A172 (cell line): Measurements from ENCODE around the gene COL4A1. TPM values are rescaled to one million over a fixed set of nuclear protein-coding genes. Genes with fewer than 3 reads are reported as not detected.
A peak's percentile ranks its signal among the peaks of the same experiment; 100 is the strongest.
"Not testable (repeated sequence)": the region's sequence is repeated elsewhere in the genome, so short reads cannot be mapped to it uniquely, and the experiment has no call there.

Experiments used
- DNase-seq: peaks from one replicate; pipeline ENCODE4 v3.0.0-alpha.2; 2015; ENCODE audit warnings: low spot score
- total RNA-seq: library from RNA; depleted of rRNA; stranded (reverse); fragments of >200 nt; shearing (Covaris generic); gene quantifications from 2 replicates; pipeline ENCODE4 v1.2.3, GENCODE V29; 2014

Gene COL4A1
- total RNA-seq, 1 experiment from 2014 or later: 221 TPM

GRCh38 chr13:110119935-110120905 is 186.7 kb downstream of the COL4A1 start:
- peak; percentile 56 for DNase-seq

- no peak for DNase-seq
Observed at GRCh38 chr13:110118106-110118505, 188.9 kb downstream of the COL4A1 start.

- DNase-seq: no peak
Observed at GRCh38 chr13:110116072-110116487, 190.9 kb downstream of the COL4A1 start.

- no peak for DNase-seq
Observed at GRCh38 chr13:110115591-110115990, 191.4 kb downstream of the COL4A1 start.

- DNase-seq: no peak
Observed at GRCh38 chr13:110114316-110114715, 192.6 kb downstream of the COL4A1 start.

GRCh38 chr13:110113284-110113764 is 193.6 kb downstream of the COL4A1 start:
- peak; percentile 75 for DNase-seq

GRCh38 chr13:110112379-110112778 is 194.6 kb downstream of the COL4A1 start:
- DNase-seq: not testable (repeated sequence)

- no peak for DNase-seq
Observed at GRCh38 chr13:110110783-110111182, 196.2 kb downstream of the COL4A1 start.

- peak; percentile 90 for DNase-seq
Observed at GRCh38 chr13:110109910-110110309, 197.0 kb downstream of the COL4A1 start.

GRCh38 chr13:110109140-110109783 is 197.7 kb downstream of the COL4A1 start:
- no peak for DNase-seq

- peak; percentile 86 for DNase-seq
Observed at GRCh38 chr13:110108348-110109139, 198.4 kb downstream of the COL4A1 start.

- DNase-seq: no peak
Observed at GRCh38 chr13:110107568-110108347, 199.2 kb downstream of the COL4A1 start.

GRCh38 chr13:110106726-110107125 is 200.2 kb downstream of the COL4A1 start:
- DNase-seq: no peak

- no peak for DNase-seq
Observed at GRCh38 chr13:110105136-110105535, 201.8 kb downstream of the COL4A1 start.

GRCh38 chr13:110103534-110103933 is 203.4 kb downstream of the COL4A1 start:
- DNase-seq: no peak

GRCh38 chr13:110103026-110103425 is 203.9 kb downstream of the COL4A1 start:
- DNase-seq: no peak

- no peak for DNase-seq
Observed at GRCh38 chr13:110102053-110102452, 204.9 kb downstream of the COL4A1 start.

GRCh38 chr13:110099922-110100321 is 207.0 kb downstream of the COL4A1 start:
- DNase-seq: no peak
